Stimulated activated CD4-positive, alpha-beta T cell treated with anti-CD3 and anti-CD28 coated beads, TNF-alpha, amount 100 ng/mL, for 1 hour (primary cell): ENCODE measurements around the gene IZUMO4.

Source experiments
- DNase-seq, 3 donors: peaks; one replicate each; pipeline ENCODE4 v3.0.0-alpha.2; 2020; ENCODE audit warnings: low read depth in 3 of 3, low spot score in 1 of 3

Gene IZUMO4

GRCh38 chr19:2142173-2142829 is 45.6 kb downstream of the IZUMO4 start:
- no peak for DNase-seq

GRCh38 chr19:2144190-2144589 is 47.5 kb downstream of the IZUMO4 start:
- no peak for DNase-seq

GRCh38 chr19:2145831-2146241 is 49.1 kb downstream of the IZUMO4 start:
- DNase-seq, result no peak

GRCh38 chr19:2148482-2149135 is 51.9 kb downstream of the IZUMO4 start:
- no peak for DNase-seq
